ENCODE measurements around the gene LMNTD1.
A peak's percentile ranks its signal among the peaks of the same experiment; 100 is the strongest.
"Not testable (repeated sequence)": the region's sequence is repeated elsewhere in the genome, so short reads cannot be mapped to it uniquely, and the experiment has no call there.

The LMNTD1 gene

DNA sequence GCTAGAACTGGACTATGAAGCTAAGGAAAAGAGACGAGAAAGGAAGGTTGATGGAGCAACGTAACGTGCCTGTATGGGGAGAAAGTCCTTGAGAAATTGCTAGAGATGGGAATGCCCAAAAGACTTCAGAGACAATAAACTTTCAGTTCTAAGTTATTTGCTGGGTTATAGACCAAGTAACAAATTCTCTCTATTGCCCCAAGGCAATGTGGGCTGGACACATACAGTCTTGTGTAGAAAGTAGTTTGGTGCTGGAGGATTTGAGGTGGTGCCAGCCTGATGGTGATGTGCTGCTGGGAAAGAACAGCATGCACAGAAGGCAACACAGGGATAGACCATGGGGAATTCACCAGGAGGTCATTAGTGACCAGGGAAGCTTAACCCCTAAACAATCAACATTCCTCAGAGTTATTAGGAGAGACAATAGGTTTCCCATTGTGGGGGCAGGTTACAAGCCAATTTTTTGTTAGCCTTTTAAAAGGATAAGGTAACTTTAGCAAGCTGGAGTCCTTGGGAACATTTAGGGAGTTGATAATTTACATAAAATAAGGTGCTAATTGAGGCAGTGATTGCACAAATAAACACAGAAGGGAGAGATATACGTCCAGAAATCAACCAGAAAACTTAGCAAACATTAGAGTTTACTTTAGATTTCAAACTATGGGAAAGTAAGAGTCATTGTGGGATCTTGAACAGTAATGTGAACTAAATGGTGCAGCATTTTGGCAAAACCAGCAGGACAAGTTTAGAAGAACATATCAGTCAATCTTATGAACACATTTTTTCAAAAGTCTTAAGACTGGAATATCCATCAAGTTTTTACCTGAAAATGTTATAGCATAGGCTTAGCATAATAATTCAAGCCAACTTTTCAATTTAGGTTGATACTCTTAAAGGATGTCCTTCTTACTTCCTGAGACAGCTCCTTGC lies 61.4 kb downstream of the LMNTD1 start:
- DNase-seq (ENCODE audit: low spot score), result no peak

DNA sequence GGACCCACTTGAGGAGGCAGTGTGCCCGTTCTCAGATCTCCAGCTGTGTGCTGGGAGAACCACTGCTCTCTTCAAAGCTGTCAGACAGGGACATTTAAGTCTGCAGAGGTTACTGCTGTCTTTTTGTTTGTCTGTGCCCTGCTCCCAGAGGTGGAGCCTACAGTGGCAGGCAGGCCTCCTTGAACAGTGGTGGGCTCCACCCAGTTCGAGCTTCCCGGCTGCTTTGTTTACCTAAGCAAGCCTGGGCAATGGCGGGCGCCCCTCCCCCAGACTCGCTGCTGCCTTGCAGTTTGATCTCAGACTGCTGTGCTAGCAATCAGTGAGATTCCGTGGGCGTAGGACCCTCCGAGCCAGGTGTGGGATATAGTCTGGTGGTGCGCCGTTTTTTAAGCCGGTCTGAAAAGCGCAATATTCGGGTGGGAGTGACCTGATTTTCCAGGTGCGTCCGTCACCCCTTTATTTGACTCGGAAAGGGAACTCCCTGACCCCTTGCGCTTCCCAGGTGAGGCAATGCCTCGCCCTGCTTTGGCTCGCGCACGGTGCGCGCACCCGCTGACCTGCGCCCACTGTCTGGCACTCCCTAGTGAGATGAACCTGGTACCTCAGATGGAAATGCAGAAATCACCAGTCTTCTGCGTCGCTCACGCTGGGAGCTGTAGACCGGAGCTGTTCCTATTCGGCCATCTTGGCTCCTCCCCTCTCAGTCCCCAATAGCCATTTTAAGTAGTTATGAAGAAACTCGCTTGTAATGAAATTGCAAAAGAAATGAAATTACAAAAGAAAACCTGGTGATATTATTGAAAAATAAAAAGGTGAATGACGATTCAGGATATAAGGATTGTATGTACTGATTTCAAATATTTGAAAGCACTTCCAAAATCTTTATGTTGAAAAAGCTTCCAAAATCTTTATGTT lies 63.9 kb downstream of the LMNTD1 start:
- DNase-seq (ENCODE audit: low spot score), result not testable (repeated sequence)

- peak; percentile 30 for DNase-seq (ENCODE audit: low spot score)
These were observed 70.5 kb downstream of the LMNTD1 start for GRCh38 chr12:25482625-25483024.

- no peak for DNase-seq (ENCODE audit: low spot score)
These were observed 72.9 kb downstream of the LMNTD1 start for GRCh38 chr12:25480145-25480544.

GRCh38 chr12:25477217-25477616 lies 75.9 kb downstream of the LMNTD1 start:
- no peak for DNase-seq (ENCODE audit: low spot score)

GRCh38 chr12:25472453-25472852 lies 80.6 kb downstream of the LMNTD1 start:
- no peak for DNase-seq (ENCODE audit: low spot score)

GRCh38 chr12:25469861-25470260 lies 83.2 kb downstream of the LMNTD1 start:
- DNase-seq (ENCODE audit: low spot score), result no peak

DNA sequence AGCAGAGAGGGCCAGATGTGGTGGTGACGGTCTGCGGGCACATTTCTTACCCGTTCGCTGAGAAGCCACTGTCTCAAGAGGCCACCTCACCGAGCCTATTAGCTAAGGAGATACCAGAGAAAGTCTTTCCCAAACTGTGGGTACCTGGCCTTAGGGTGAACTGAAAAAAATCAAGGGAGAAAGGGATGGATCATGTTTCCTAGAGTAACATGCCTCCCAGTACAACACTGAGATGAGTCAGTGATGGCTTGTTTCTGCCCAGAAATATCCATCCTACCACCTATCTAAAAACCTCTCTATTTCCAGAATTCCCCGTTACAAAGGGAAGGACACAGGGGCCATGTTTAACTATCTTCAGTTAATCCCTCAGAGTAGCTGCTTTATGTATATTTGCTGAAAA lies 83.7 kb downstream of the LMNTD1 start:
- no peak for DNase-seq (ENCODE audit: low spot score)

DNA sequence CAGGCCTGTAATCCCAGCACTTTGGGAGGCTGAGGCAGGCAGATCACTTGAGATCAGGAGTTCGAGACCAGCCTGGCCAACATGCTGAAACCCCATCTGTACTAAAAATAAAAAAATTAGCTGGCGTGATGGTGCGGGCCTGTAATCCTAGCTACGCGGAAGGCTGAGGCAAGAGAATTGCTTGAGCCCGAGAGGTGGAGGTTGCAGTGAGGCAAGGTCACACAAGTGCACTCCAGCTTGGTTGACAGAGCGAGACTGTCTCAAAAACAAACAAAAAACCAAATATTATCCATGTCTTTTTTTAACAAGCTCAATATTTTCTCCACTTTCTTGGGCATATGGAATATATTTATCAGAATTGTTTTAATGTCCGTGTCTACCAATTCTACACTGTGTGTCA lies 89.6 kb downstream of the LMNTD1 start:
- no peak for DNase-seq (ENCODE audit: low spot score)

DNA sequence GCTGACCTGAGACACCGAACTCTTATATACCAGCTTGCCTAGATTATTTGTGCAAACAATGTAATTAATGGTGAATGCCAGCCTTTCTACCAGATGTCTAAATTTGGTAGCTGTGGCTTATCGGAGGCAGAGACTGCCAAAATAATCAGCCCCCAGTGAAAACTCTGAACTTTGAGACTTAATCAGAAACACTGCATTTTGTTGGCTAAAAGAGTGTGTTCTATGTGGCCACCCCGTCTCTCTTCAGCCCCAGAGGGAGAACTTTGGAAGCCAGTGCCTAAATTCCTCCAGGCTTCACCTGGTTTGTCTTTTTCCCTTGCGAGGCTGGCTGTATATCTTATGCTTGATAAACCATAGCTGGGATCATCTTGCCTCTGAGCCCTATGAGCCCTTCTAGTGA lies 90.1 kb downstream of the LMNTD1 start:
- DNase-seq (ENCODE audit: low spot score), result no peak

GRCh38 chr12:25459541-25459951 lies 93.5 kb downstream of the LMNTD1 start:
- no peak for DNase-seq (ENCODE audit: low spot score)

GRCh38 chr12:25458047-25458552 lies 95.0 kb downstream of the LMNTD1 start:
- peak; percentile 81 for DNase-seq (ENCODE audit: low spot score)

GRCh38 chr12:25456474-25456873 lies 96.6 kb downstream of the LMNTD1 start:
- no peak for DNase-seq (ENCODE audit: low spot score)

- no peak for DNase-seq (ENCODE audit: low spot score)
These were observed 97.4 kb downstream of the LMNTD1 start for GRCh38 chr12:25455696-25456095.

- no peak for DNase-seq (ENCODE audit: low spot score)
These were observed 104.1 kb downstream of the LMNTD1 start for GRCh38 chr12:25449007-25449406.

GRCh38 chr12:25447046-25447445 lies 106.0 kb downstream of the LMNTD1 start:
- DNase-seq (ENCODE audit: low spot score), result no peak

- peak; percentile 22 for DNase-seq (ENCODE audit: low spot score)
These were observed 114.4 kb downstream of the LMNTD1 start for GRCh38 chr12:25438638-25439037.

DNA sequence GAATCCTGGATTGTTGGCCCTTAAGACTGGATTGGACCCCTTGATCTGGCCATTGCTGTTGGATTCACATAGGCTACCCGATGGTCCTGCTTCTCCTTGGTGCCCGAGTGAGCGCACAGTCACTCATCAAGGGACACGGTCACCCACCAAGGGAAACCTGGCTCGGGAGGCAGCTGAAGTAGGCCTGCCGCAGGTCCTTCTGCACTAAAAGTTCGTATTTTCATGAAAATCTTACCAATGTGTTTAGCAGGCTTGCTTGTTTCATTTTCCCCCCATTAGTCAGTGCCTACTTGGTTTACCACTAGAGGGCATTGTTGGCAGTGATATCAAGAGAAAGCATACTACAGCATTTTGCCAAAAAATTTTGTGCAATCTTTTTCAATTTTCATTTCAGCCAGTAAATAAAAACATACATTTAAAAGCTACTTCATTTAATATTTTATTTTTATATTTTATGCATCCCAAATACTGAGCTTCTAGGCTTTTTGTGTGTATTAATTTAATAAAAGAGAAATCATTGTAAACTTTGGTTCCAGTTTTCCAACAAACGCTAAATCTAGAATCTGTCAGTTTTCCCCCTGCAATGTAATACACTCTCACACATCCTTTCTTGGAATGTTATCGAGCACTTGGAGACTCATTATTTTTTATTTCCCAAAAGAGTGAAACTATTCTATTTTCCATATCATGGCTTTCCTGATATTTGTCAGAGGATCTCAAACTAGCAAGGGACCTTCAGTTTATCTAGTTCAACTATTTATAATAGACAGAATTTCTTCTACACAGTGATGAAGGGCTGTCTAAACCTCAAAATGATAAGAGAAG lies 116.7 kb downstream of the LMNTD1 start:
- DNase-seq (ENCODE audit: low spot score), result peak; percentile 70

DNA sequence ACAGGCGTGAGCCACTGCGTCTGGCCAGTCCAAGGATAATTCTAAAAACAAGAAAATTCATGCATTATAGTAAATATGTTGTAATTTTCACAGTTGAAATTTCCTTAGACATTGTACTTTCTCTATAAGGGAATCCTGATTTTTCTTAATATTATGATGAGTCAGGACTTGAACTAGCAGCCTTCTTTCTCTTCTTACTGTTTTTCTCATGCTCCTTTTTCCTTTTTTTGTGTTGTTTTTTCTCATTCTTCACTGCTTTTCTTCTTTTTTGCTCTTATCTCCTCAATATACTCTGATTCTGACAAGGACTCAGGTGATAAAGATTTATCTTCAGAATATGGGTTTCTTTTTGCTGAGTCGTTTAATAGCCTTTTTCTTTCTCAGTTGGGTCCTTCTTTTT lies 117.7 kb downstream of the LMNTD1 start:
- no peak for DNase-seq (ENCODE audit: low spot score)

DNA sequence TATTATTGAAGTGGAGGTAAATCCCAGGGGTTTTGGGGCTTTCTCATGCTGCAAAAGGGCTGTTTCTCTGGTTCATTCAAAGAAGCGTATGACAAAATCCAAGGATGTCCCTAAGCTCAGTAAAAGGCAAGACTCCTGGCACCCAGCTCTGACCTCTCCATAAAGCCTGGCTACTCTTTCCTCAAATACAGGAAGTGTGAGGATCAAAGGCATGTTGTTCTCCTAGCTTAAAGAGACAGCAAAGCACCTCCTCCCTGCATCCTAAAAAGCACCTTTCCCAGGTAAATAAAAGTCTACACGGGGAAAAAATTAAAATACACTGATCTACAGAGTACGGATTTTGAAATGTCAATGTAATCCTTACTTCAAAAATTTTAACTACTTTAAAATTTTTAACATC lies 118.6 kb downstream of the LMNTD1 start:
- DNase-seq (ENCODE audit: low spot score), result no peak

DNA sequence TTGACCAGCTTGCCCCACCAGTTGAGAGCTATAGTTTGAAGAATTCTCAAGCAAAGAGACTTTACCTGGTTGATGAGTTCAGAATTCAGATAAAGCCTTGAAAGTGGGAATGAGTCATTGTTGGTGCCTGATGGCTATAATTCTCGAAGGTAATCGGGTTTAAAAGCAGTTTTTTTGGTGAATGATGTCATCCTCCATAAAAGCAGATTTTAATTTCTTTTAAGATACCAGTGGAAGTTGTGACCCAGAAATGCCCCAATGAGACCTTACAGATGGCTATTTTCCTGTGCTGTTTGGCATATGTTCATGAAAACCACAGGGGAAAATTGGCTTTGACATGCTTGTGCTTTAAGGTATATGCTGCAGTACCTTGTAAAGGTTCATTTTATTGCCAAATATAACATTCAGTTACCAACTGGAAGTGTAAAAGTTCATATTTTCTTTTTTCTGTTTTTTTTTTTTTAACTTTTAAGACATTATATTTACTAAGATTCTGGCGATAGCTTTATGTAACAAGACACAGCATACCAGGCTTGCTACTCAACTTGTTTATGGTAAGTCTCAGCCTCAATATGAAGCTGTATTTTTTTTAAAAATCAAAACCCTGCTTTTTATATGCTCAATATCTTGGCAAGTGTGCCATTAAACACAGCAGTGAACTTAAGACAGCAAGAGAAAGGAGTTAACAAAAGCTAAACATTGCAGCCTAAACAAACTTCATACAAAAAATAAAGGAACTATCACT lies 119.3 kb downstream of the LMNTD1 start:
- DNase-seq (ENCODE audit: low spot score), result no peak
